ENCODE data around the gene CDK14. TPM values are rescaled to one million over a fixed set of nuclear protein-coding genes. Genes with fewer than 3 reads are reported as not detected.

Gene CDK14
- total RNA-seq, 2 donors from 2014 or later, result 8.7 to 13.4 TPM

GRCh38 chr7:91007371-91007770 lies 411.2 kb downstream of the CDK14 start:
- H3K4me1 Mint-ChIP-seq, result no peaks in the 10 kb centered on the region
- H3K4me3 Mint-ChIP-seq, result no peak overlapping the region
- no peak overlapping the region for H3K27ac Mint-ChIP-seq
- DNase-seq, result no peak
- no peaks in the 10 kb centered on the region for H3K36me3 Mint-ChIP-seq (ENCODE audit: low read depth)
- no peaks in the 10 kb centered on the region for H3K9me3 Mint-ChIP-seq
- no peak for TF ChIP-seq CTCF (conservative IDR thresholded peaks at IDR 0.05)
- no peaks in the 10 kb centered on the region for H3K27me3 Mint-ChIP-seq (ENCODE audit: insufficient read depth)
- Histone ChIP-seq H3K27ac (ENCODE audit: low read depth, low read length) (no peak overlapping the region), H3K9ac (ENCODE audit: extremely low read depth, low read length, poor library complexity, severe bottlenecking) (no peak overlapping the region), H3K27me3 (ENCODE audit: control insufficient read depth, insufficient read depth, low read length, poor library complexity, severe bottlenecking) (no peaks in the 10 kb centered on the region), H3K9me3 (ENCODE audit: control insufficient read depth, low read length) (no peaks in the 10 kb centered on the region), H3K4me3 (ENCODE audit: low read length) (no peak overlapping the region), H3K4me1 (ENCODE audit: control insufficient read depth, insufficient read depth, low read length) (no peaks in the 10 kb centered on the region), H3K36me3 (ENCODE audit: control insufficient read depth, insufficient read depth, low read length) (no peaks in the 10 kb centered on the region)
- no CpG with 5 or more reads among the region's 1 CpG for WGBS, 2 experiments (ENCODE audit: insufficient coverage in 1 of 2, insufficient read length in 1 of 2)

- no peak for DNase-seq
- H3K9me3 Mint-ChIP-seq, result no peaks in the 10 kb centered on the region
- WGBS, 2 experiments (ENCODE audit: insufficient coverage in 1 of 2, insufficient read length in 1 of 2), result 81 to 100% methylated on average over 1 of the region's 1 CpG
- H3K4me3 Mint-ChIP-seq, result no peak overlapping the region
- Histone ChIP-seq H3K36me3 (ENCODE audit: control insufficient read depth, insufficient read depth, low read length) (no peaks in the 10 kb centered on the region), H3K27ac (ENCODE audit: low read depth, low read length) (no peak overlapping the region), H3K4me3 (ENCODE audit: low read length) (no peak overlapping the region), H3K4me1 (ENCODE audit: control insufficient read depth, insufficient read depth, low read length) (no peaks in the 10 kb centered on the region), H3K9me3 (ENCODE audit: control insufficient read depth, low read length) (no peaks in the 10 kb centered on the region), H3K9ac (ENCODE audit: extremely low read depth, low read length, poor library complexity, severe bottlenecking) (no peak overlapping the region), H3K27me3 (ENCODE audit: control insufficient read depth, insufficient read depth, low read length, poor library complexity, severe bottlenecking) (no peaks in the 10 kb centered on the region)
- H3K27me3 Mint-ChIP-seq (ENCODE audit: insufficient read depth), result no peaks in the 10 kb centered on the region
- no peak for TF ChIP-seq CTCF (conservative IDR thresholded peaks at IDR 0.05)
- H3K36me3 Mint-ChIP-seq (ENCODE audit: low read depth), result no peaks in the 10 kb centered on the region
- no peak overlapping the region for H3K27ac Mint-ChIP-seq
- no peaks in the 10 kb centered on the region for H3K4me1 Mint-ChIP-seq
Measured at GRCh38 chr7:91013078-91013477, 417.0 kb downstream of the CDK14 start.

- H3K27ac ChIP-seq (ENCODE audit: low read depth, low read length), result no peak overlapping the region
- no peaks in the 10 kb centered on the region for H3K27me3 Mint-ChIP-seq (ENCODE audit: insufficient read depth)
- 90 to 100% methylated on average over 1 to 2 of the region's 2 CpGs for WGBS, 2 experiments (ENCODE audit: insufficient coverage in 1 of 2, insufficient read length in 1 of 2)
- H3K4me3 Mint-ChIP-seq, result no peak overlapping the region
- no peaks in the 10 kb centered on the region for H3K4me1 ChIP-seq (ENCODE audit: control insufficient read depth, insufficient read depth, low read length)
- no peak for DNase-seq
- TF ChIP-seq CTCF (conservative IDR thresholded peaks at IDR 0.05), result no peak
- no peaks in the 10 kb centered on the region for H3K9me3 Mint-ChIP-seq
- H3K9ac ChIP-seq (ENCODE audit: extremely low read depth, low read length, poor library complexity, severe bottlenecking), result no peak overlapping the region
- H3K4me3 ChIP-seq (ENCODE audit: low read length), result no peak overlapping the region
- no peaks in the 10 kb centered on the region for H3K4me1 Mint-ChIP-seq
- H3K36me3 ChIP-seq (ENCODE audit: control insufficient read depth, insufficient read depth, low read length), result no peaks in the 10 kb centered on the region
- H3K27me3 ChIP-seq (ENCODE audit: control insufficient read depth, insufficient read depth, low read length, poor library complexity, severe bottlenecking), result no peaks in the 10 kb centered on the region
- H3K9me3 ChIP-seq (ENCODE audit: control insufficient read depth, low read length), result no peaks in the 10 kb centered on the region
- H3K36me3 Mint-ChIP-seq (ENCODE audit: low read depth), result no peaks in the 10 kb centered on the region
- no peak overlapping the region for H3K27ac Mint-ChIP-seq
Measured at GRCh38 chr7:91019686-91020385, 423.7 kb downstream of the CDK14 start.
